CD4-positive, alpha-beta T cell treated with Interleukin-2 at 100 ng/mL for 4 hours (primary cell): ENCODE measurements around the gene NRXN3.

ENCODE experiments used
- DNase-seq: peaks from one replicate; pipeline ENCODE4 v3.0.0-alpha.2; 2020; ENCODE audit warnings: low spot score

NRXN3 gene

GRCh38 chr14:79363291-79363690 lies 1193.1 kb downstream of the NRXN3 start:
- DNase-seq = no peak

GRCh38 chr14:79369359-79370332 lies 1199.5 kb downstream of the NRXN3 start:
- DNase-seq = no peak

- no peak for DNase-seq
These were observed 1200.8 kb downstream of the NRXN3 start for GRCh38 chr14:79370969-79371368.

GRCh38 chr14:79373451-79373850 lies 1203.3 kb downstream of the NRXN3 start:
- DNase-seq = no peak

GRCh38 chr14:79375356-79375755 lies 1205.2 kb downstream of the NRXN3 start:
- no peak for DNase-seq

GRCh38 chr14:79376557-79376956 lies 1206.4 kb downstream of the NRXN3 start:
- DNase-seq = no peak

GRCh38 chr14:79378020-79378419 lies 1207.8 kb downstream of the NRXN3 start:
- no peak for DNase-seq

GRCh38 chr14:79379266-79379665 lies 1209.1 kb downstream of the NRXN3 start:
- no peak for DNase-seq

GRCh38 chr14:79383031-79383430 lies 1212.9 kb downstream of the NRXN3 start:
- no peak for DNase-seq

GRCh38 chr14:79383475-79383874 lies 1213.3 kb downstream of the NRXN3 start:
- no peak for DNase-seq

GRCh38 chr14:79395061-79395460 lies 1224.9 kb downstream of the NRXN3 start:
- no peak for DNase-seq

GRCh38 chr14:79404874-79405511 lies 1234.8 kb downstream of the NRXN3 start:
- no peak for DNase-seq

GRCh38 chr14:79405512-79405910 lies 1235.3 kb downstream of the NRXN3 start:
- no peak for DNase-seq

- no peak for DNase-seq
These were observed 1237.4 kb downstream of the NRXN3 start for GRCh38 chr14:79407572-79407971.

GRCh38 chr14:79408696-79409095 lies 1238.5 kb downstream of the NRXN3 start:
- no peak for DNase-seq

- DNase-seq = no peak
These were observed 1241.4 kb downstream of the NRXN3 start for GRCh38 chr14:79411403-79412174.

- no peak for DNase-seq
These were observed 1242.6 kb downstream of the NRXN3 start for GRCh38 chr14:79412822-79413221.

- DNase-seq = no peak
These were observed 1243.7 kb downstream of the NRXN3 start for GRCh38 chr14:79413734-79414428.

GRCh38 chr14:79415726-79416125 lies 1245.6 kb downstream of the NRXN3 start:
- DNase-seq = no peak

- DNase-seq = no peak
These were observed 1247.8 kb downstream of the NRXN3 start for GRCh38 chr14:79417961-79418360.

- no peak for DNase-seq
These were observed 1248.7 kb downstream of the NRXN3 start for GRCh38 chr14:79418649-79419415.
